ENCODE data around the gene CCDC136. TPM values are rescaled to one million over a fixed set of nuclear protein-coding genes. Genes with fewer than 3 reads are reported as not detected.

The CCDC136 gene
- total and polyA plus RNA-seq, 2 donors (not counting 1 experiment from before 2014, with no cell fraction given), result 8.3 to 12.1 TPM

DNA sequence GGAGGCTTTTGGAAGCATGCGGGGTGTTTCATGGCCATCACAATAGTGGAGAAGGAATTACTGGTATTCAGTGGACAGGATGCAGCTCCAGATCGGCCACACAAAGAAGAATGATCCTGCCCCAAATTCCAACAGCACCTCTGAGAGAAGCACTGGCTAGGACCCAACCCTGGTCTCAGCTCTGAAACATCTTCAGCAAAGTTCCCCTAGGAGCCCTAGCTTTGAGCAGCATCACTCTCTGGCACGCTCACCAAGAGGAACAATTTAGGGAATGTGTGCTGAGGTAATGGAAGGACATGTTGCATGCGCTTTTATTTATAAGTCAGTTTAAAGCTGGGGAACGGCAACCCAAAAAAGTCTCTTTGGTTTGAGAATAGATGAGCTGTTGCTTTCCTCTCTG, 10.6 kb upstream of the CCDC136 start:
- H3K4me3 ChIP-seq (replicated peaks in 1 of 4; ENCODE audit: control extremely low read depth in 1 of 4, insufficient read depth in 1 of 4, low read depth in 3 of 4, low read length in 4 of 4), result no peak overlapping the region
- no peak overlapping the region for H3K4me2 ChIP-seq (ENCODE audit: extremely low read depth, insufficient read depth, low read length)
- DNase-seq (ENCODE audit: low read depth in 2 of 2), result peak in 1 of 2 donors; percentile 80
- peak overlapping the region; percentile 2 for H3K27ac ChIP-seq (ENCODE audit: insufficient read depth, low read length)
- H3K36me3 ChIP-seq (ENCODE audit: control insufficient read depth, insufficient read depth, low read length), result no peaks in the 10 kb centered on the region
- no peaks in the 10 kb centered on the region for H3K79me2 ChIP-seq (ENCODE audit: control insufficient read depth, insufficient read depth, low read length)
- no peak overlapping the region for H3K9ac ChIP-seq (ENCODE audit: insufficient read depth, low read length)
- H3K4me1 ChIP-seq (ENCODE audit: control insufficient read depth, extremely low read depth, insufficient read depth, low read length), result peaks cover 2% of the 10 kb centered on the region
- TF ChIP-seq CTCF (conservative IDR thresholded peaks at IDR 0.05 in 1 of 2, IDR thresholded peaks at IDR 0.05 in 1 of 2; ENCODE audit: low read depth in 1 of 2, low read length in 2 of 2) (no peak), EZH2 (IDR thresholded peaks at IDR 0.05; ENCODE audit: low read length, missing control alignments) (no peak)
- no peak overlapping the region for H2AFZ ChIP-seq (ENCODE audit: low read length)
- H4K20me1 ChIP-seq (ENCODE audit: control insufficient read depth, extremely low read depth, insufficient read depth, low read length), result no peaks in the 10 kb centered on the region
- no peaks in the 10 kb centered on the region for H3K9me3 ChIP-seq (ENCODE audit: control insufficient read depth, insufficient read depth, low read depth, low read length)
- H3K27me3 ChIP-seq (ENCODE audit: control insufficient read depth, insufficient read depth, low read length), result no peaks in the 10 kb centered on the region

DNA sequence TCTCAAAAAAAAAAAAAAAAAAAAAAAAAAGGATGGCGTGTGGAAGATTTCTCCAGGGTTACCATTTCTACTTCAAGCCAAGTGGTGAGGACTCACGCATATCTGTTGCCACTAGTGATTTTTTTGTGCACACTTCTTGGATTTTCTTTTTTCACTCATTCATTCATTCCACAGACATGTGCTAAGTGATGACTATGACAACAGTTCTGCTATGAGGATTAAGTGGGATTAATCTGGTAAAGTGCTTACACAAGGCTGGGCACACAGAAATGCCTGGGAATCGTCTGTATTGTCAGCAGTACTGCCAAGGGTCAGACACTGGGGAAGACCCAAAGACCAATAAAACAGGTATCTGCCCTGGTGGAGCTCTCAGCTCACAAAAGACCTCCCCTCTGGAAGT, 9.9 kb upstream of the CCDC136 start:
- Histone ChIP-seq H3K79me2 (ENCODE audit: control insufficient read depth, insufficient read depth, low read length) (no peaks in the 10 kb centered on the region), H3K9me3 (ENCODE audit: control insufficient read depth, insufficient read depth, low read depth, low read length) (no peaks in the 10 kb centered on the region), H3K9ac (ENCODE audit: insufficient read depth, low read length) (no peak overlapping the region), H4K20me1 (ENCODE audit: control insufficient read depth, extremely low read depth, insufficient read depth, low read length) (no peaks in the 10 kb centered on the region), H3K27me3 (ENCODE audit: control insufficient read depth, insufficient read depth, low read length) (no peaks in the 10 kb centered on the region), H3K36me3 (ENCODE audit: control insufficient read depth, insufficient read depth, low read length) (no peaks in the 10 kb centered on the region), H3K4me2 (ENCODE audit: extremely low read depth, insufficient read depth, low read length) (no peak overlapping the region), H3K4me1 (ENCODE audit: control insufficient read depth, extremely low read depth, insufficient read depth, low read length) (peaks cover 2% of the 10 kb centered on the region), H3K27ac (ENCODE audit: insufficient read depth, low read length) (no peak overlapping the region), H2AFZ (ENCODE audit: low read length) (no peak overlapping the region), H3K4me3 (replicated peaks in 1 of 4; ENCODE audit: control extremely low read depth in 1 of 4, insufficient read depth in 1 of 4, low read depth in 3 of 4, low read length in 4 of 4) (no peak overlapping the region)
- no peak for TF ChIP-seq CTCF (conservative IDR thresholded peaks at IDR 0.05 in 1 of 2, IDR thresholded peaks at IDR 0.05 in 1 of 2; ENCODE audit: low read depth in 1 of 2, low read length in 2 of 2)
- no peak for TF ChIP-seq EZH2 (IDR thresholded peaks at IDR 0.05; ENCODE audit: low read length, missing control alignments)
- no peak for DNase-seq (ENCODE audit: low read depth in 2 of 2)

GRCh38 chr7:128783143-128783861, 8.5 kb upstream of the CCDC136 start:
- peak overlapping the region in 1 of 4 experiments; percentile 23 for H3K4me3 ChIP-seq (replicated peaks in 1 of 4; ENCODE audit: control extremely low read depth in 1 of 4, insufficient read depth in 1 of 4, low read depth in 3 of 4, low read length in 4 of 4)
- peak; percentile 79 to 92 for DNase-seq (ENCODE audit: low read depth in 2 of 2)
- no peak for TF ChIP-seq EZH2 (IDR thresholded peaks at IDR 0.05; ENCODE audit: low read length, missing control alignments)
- TF ChIP-seq CTCF (conservative IDR thresholded peaks at IDR 0.05 in 1 of 2, IDR thresholded peaks at IDR 0.05 in 1 of 2; ENCODE audit: low read depth in 1 of 2, low read length in 2 of 2), result no peak
- H3K27ac ChIP-seq (ENCODE audit: insufficient read depth, low read length), result no peak overlapping the region
- H3K79me2 ChIP-seq (ENCODE audit: control insufficient read depth, insufficient read depth, low read length), result no peaks in the 10 kb centered on the region
- H2AFZ ChIP-seq (ENCODE audit: low read length), result no peak overlapping the region
- H3K4me2 ChIP-seq (ENCODE audit: extremely low read depth, insufficient read depth, low read length), result no peak overlapping the region
- no peaks in the 10 kb centered on the region for H4K20me1 ChIP-seq (ENCODE audit: control insufficient read depth, extremely low read depth, insufficient read depth, low read length)
- peaks cover 2% of the 10 kb centered on the region for H3K4me1 ChIP-seq (ENCODE audit: control insufficient read depth, extremely low read depth, insufficient read depth, low read length)
- no peaks in the 10 kb centered on the region for H3K36me3 ChIP-seq (ENCODE audit: control insufficient read depth, insufficient read depth, low read length)
- no peaks in the 10 kb centered on the region for H3K27me3 ChIP-seq (ENCODE audit: control insufficient read depth, insufficient read depth, low read length)
- H3K9me3 ChIP-seq (ENCODE audit: control insufficient read depth, insufficient read depth, low read depth, low read length), result no peaks in the 10 kb centered on the region
- no peak overlapping the region for H3K9ac ChIP-seq (ENCODE audit: insufficient read depth, low read length)
